ENCODE data around the gene ATP2C2.

The ATP2C2 gene

GRCh38 chr16:84459941-84460405, 91.6 kb downstream of the ATP2C2 start:
- no peak overlapping the region for H3K4me3 ChIP-seq (ENCODE audit: low read depth, low read length)
- in situ Hi-C loops (cut with HindIII; ENCODE audit: low sequenced_read_pairs) = no loop called here
- TF ChIP-seq CTCF (IDR thresholded peaks at IDR 0.05; ENCODE audit: low read depth, low read length) = no peak
- no peak for DNase-seq (ENCODE audit: low read depth, low spot score)

GRCh38 chr16:84460406-84461028, 92.2 kb downstream of the ATP2C2 start:
- no peak for DNase-seq (ENCODE audit: low read depth, low spot score)
- TF ChIP-seq CTCF (IDR thresholded peaks at IDR 0.05; ENCODE audit: low read depth, low read length) = no peak
- no peak overlapping the region for H3K4me3 ChIP-seq (ENCODE audit: low read depth, low read length)
- in situ Hi-C loops (cut with HindIII; ENCODE audit: low sequenced_read_pairs) = no loop called here

- DNase-seq (ENCODE audit: low read depth, low spot score) = no peak
- no peak for TF ChIP-seq CTCF (IDR thresholded peaks at IDR 0.05; ENCODE audit: low read depth, low read length)
- in situ Hi-C loops (cut with HindIII; ENCODE audit: low sequenced_read_pairs) = no loop called here
- no peak overlapping the region for H3K4me3 ChIP-seq (ENCODE audit: low read depth, low read length)
Measured at GRCh38 chr16:84461029-84461412, 92.7 kb downstream of the ATP2C2 start.

- TF ChIP-seq CTCF (IDR thresholded peaks at IDR 0.05; ENCODE audit: low read depth, low read length) = no peak
- in situ Hi-C loops (cut with HindIII; ENCODE audit: low sequenced_read_pairs) = no loop called here
- no peak for DNase-seq (ENCODE audit: low read depth, low spot score)
- H3K4me3 ChIP-seq (ENCODE audit: low read depth, low read length) = no peak overlapping the region
Measured at GRCh38 chr16:84461413-84462295, 93.3 kb downstream of the ATP2C2 start.

- no peak for DNase-seq (ENCODE audit: low read depth, low spot score)
- in situ Hi-C loops (cut with HindIII; ENCODE audit: low sequenced_read_pairs) = no loop called here
- TF ChIP-seq CTCF (IDR thresholded peaks at IDR 0.05; ENCODE audit: low read depth, low read length) = no peak
- no peak overlapping the region for H3K4me3 ChIP-seq (ENCODE audit: low read depth, low read length)
Measured at GRCh38 chr16:84462296-84463210, 94.2 kb downstream of the ATP2C2 start.

- no peak for DNase-seq (ENCODE audit: low read depth, low spot score)
- TF ChIP-seq CTCF (IDR thresholded peaks at IDR 0.05; ENCODE audit: low read depth, low read length) = no peak
- H3K4me3 ChIP-seq (ENCODE audit: low read depth, low read length) = no peak overlapping the region
- in situ Hi-C loops (cut with HindIII; ENCODE audit: low sequenced_read_pairs) = no loop called here
Measured at GRCh38 chr16:84463221-84463620, 94.9 kb downstream of the ATP2C2 start.

All from astrocyte of the spinal cord (primary cell).